Aorta (tissue), 5 donors: Measurements from ENCODE around the gene DRD5. TPM values are rescaled to one million over a fixed set of nuclear protein-coding genes. Genes with fewer than 3 reads are reported as not detected.

Source experiments
- ATAC-seq: fragments of 200-7000 bp; cut with Tn5 transposase; one replicate; pipeline ENCODE4 v1.9.1; 2022; ENCODE audit warnings: moderate library complexity; ENCODE audit not compliant: low FRiP score
- DNase-seq, 2 donors: peaks; one replicate each; pipeline ENCODE4 v3.0.0-alpha.2; 2020
- H3K27ac ChIP-seq, 2 donors: one replicate each; pipeline ENCODE4 v1.5.1; 2013; ENCODE audit warnings: low read length in 2 of 2, mild to moderate bottlenecking in 2 of 2, moderate library complexity in 2 of 2, control low read depth in 1 of 2, inconsistent platforms in 1 of 2, low read depth in 1 of 2
- H3K27me3 ChIP-seq, 2 donors: one replicate each; pipeline ENCODE4 v1.6.1; 2013; ENCODE audit warnings: control low read depth in 1 of 2, low read length in 1 of 2, mild to moderate bottlenecking in 1 of 2, moderate library complexity in 1 of 2; ENCODE audit not compliant: insufficient read depth in 2 of 2, control insufficient read depth in 1 of 2
- H3K36me3 ChIP-seq, 2 donors: one replicate each; pipeline ENCODE4 v1.6.1; 2013; ENCODE audit warnings: control low read depth in 1 of 2, low read length in 1 of 2, mild to moderate bottlenecking in 1 of 2; ENCODE audit not compliant: insufficient read depth in 2 of 2, control insufficient read depth in 1 of 2
- H3K4me1 ChIP-seq, 2 donors: one replicate each; pipeline ENCODE4 v1.6.1; 2013; ENCODE audit warnings: low read length in 2 of 2, control low read depth in 1 of 2, mild to moderate bottlenecking in 1 of 2, moderate library complexity in 1 of 2; ENCODE audit not compliant: insufficient read depth in 2 of 2, control insufficient read depth in 1 of 2
- H3K4me3 ChIP-seq, 2 donors: one replicate each; pipeline ENCODE4 v1.5.1; 2013; ENCODE audit warnings: low read length in 2 of 2, control low read depth in 1 of 2, mild to moderate bottlenecking in 1 of 2
- H3K9me3 ChIP-seq: one replicate; pipeline ENCODE4 v1.6.1; 2013; ENCODE audit warnings: mild to moderate bottlenecking, low read length; ENCODE audit not compliant: control insufficient read depth
- WGBS, 2 donors: extraction: QIAGEN DNeasy Blood & Tissue Kit; methylation state at CpG; one replicate each; pipeline ENCODE4 v1.1.7; 2013; 5-methylcytosine and 5-hydroxymethylcytosine counted together
- intact Hi-C, 2 donors: fragments of 100-400 bp; cut with DNase I; formaldehyde crosslinking; loops; one replicate each; pipeline versions ENCODE4 v1.14.2 to v1.15.0; 2022
- polyA plus RNA-seq, 2 donors: library from polyadenylated mRNA; stranded (reverse); fragments of 200-250 nt; gene quantifications; one replicate each; pipeline ENCODE4 v1.2.3, GENCODE V29; 2013
- total RNA-seq, 2 donors: library from RNA; stranded (reverse); fragmentation: NEBNext Ultra II Directional; extraction: Animal tissue kit (Norgen Biotek cat#: 25700); gene quantifications; one replicate each; pipeline ENCODE4 v1.2.1, GENCODE V29; 2021
- donor health status: healthy with polysubstance abuse.
- donor health status: Bipolar disorder and iron deficiency.
- donor health status: DM: no; HTN: no; CAD: no.
- donor health status: DM: no; HTN: no; CAD: no.
- donor health status: DM: yes; HTN: yes; CAD: no.

Gene DRD5
- total and polyA plus RNA-seq, 4 donors = not detected

- Histone ChIP-seq H3K9me3 (no peaks in the 10 kb centered on the region), H3K27me3 (peaks cover 0 to 2% of the 10 kb centered on the region in 2 donors), H3K4me1 (no peaks in the 10 kb centered on the region), H3K36me3 (no peaks in the 10 kb centered on the region), H3K4me3 (no peak overlapping the region), H3K27ac (no peak overlapping the region)
- intact Hi-C loops = no loop called here
- WGBS, 2 donors = 71 to 77% methylated on average over 4 of the region's 4 CpGs
- ATAC-seq (no peak), DNase-seq (no peak)
Observed at GRCh38 chr4:9800848-9801247, 19.4 kb downstream of the DRD5 start.

GRCh38 chr4:9804918-9805317, 23.5 kb downstream of the DRD5 start:
- DNase-seq (no peak), ATAC-seq (no peak)
- 86 to 87% methylated on average over 5 of the region's 5 CpGs for WGBS, 2 donors
- no peaks in the 10 kb centered on the region for H3K9me3 ChIP-seq
- no peaks in the 10 kb centered on the region for H3K36me3 ChIP-seq
- no peak overlapping the region for H3K27ac ChIP-seq
- H3K4me1 ChIP-seq = no peaks in the 10 kb centered on the region
- H3K4me3 ChIP-seq = no peak overlapping the region
- no peaks in the 10 kb centered on the region for H3K27me3 ChIP-seq
- intact Hi-C loops = no loop called here

DNA sequence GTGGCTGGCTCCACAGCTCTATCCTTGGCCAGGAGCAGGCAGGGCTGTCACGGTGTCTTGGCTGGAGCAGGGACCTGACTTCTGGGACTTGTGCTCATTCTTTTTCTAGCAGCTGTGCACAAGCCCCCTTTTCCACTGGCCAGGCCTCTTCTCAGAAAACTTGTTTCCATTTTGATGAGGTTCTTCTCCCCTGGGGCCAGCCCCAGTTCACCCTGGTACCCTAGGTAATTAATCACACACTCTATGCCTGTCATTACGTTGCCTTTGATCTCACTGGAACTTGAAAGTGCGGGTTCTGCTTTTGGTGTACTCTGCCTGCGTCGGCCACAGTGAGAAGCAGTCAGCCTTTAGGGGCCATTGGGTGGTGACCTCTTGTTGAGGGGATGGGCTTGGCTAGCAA, 26.6 kb downstream of the DRD5 start:
- WGBS, 2 donors = 37 to 53% methylated on average over 5 of the region's 5 CpGs
- no peak overlapping the region for H3K27ac ChIP-seq
- H3K36me3 ChIP-seq = no peaks in the 10 kb centered on the region
- intact Hi-C loops = no loop called here
- H3K9me3 ChIP-seq = no peaks in the 10 kb centered on the region
- ATAC-seq = no peak
- no peaks in the 10 kb centered on the region for H3K4me1 ChIP-seq
- no peak for DNase-seq
- no peaks in the 10 kb centered on the region for H3K27me3 ChIP-seq
- no peak overlapping the region for H3K4me3 ChIP-seq

GRCh38 chr4:9811806-9812205, 30.4 kb downstream of the DRD5 start:
- no peaks in the 10 kb centered on the region for H3K9me3 ChIP-seq
- WGBS, 2 donors = 79 to 80% methylated on average over 3 of the region's 3 CpGs
- no peak overlapping the region for H3K27ac ChIP-seq
- ATAC-seq (no peak), DNase-seq (no peak)
- no peaks in the 10 kb centered on the region for H3K4me1 ChIP-seq
- intact Hi-C loops = no loop called here
- H3K36me3 ChIP-seq = no peaks in the 10 kb centered on the region
- H3K27me3 ChIP-seq = no peaks in the 10 kb centered on the region
- no peak overlapping the region for H3K4me3 ChIP-seq

- ATAC-seq (no peak), DNase-seq (no peak)
- intact Hi-C loops = no loop called here
- 22 to 23% methylated on average over 4 of the region's 4 CpGs for WGBS, 2 donors
- H3K27me3 ChIP-seq = no peaks in the 10 kb centered on the region
- no peak overlapping the region for H3K27ac ChIP-seq
- H3K4me3 ChIP-seq = no peak overlapping the region
- no peaks in the 10 kb centered on the region for H3K36me3 ChIP-seq
- H3K9me3 ChIP-seq = no peaks in the 10 kb centered on the region
- no peaks in the 10 kb centered on the region for H3K4me1 ChIP-seq
Observed at GRCh38 chr4:9812501-9813340, 31.3 kb downstream of the DRD5 start.

DNA sequence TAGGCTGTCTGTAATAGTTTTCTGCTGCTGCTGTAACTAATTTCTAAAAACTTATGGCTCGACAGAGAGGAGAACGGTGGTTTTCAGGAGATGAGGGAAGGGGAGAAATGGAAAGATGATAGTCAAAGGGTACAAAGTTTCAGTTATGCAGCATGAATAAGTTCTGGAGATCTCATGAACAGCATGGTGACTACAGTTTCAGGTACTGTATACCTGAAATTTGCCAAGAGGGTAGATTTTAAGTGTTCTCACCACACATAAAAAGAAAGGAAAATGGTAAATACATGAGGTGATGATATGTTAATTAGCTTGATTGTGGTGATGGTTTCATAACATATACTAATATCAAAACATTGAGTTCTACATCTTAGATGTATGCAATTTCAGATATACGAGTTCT, 34.9 kb downstream of the DRD5 start:
- H3K36me3 ChIP-seq = no peaks in the 10 kb centered on the region
- intact Hi-C loops = no loop called here
- H3K4me3 ChIP-seq = no peak overlapping the region
- H3K27me3 ChIP-seq = no peaks in the 10 kb centered on the region
- no peaks in the 10 kb centered on the region for H3K4me1 ChIP-seq
- H3K27ac ChIP-seq = no peak overlapping the region
- DNase-seq (no peak), ATAC-seq (no peak)
- no peaks in the 10 kb centered on the region for H3K9me3 ChIP-seq
- WGBS, 2 donors = 87 to 88% methylated on average over 3 of the region's 3 CpGs

DNA sequence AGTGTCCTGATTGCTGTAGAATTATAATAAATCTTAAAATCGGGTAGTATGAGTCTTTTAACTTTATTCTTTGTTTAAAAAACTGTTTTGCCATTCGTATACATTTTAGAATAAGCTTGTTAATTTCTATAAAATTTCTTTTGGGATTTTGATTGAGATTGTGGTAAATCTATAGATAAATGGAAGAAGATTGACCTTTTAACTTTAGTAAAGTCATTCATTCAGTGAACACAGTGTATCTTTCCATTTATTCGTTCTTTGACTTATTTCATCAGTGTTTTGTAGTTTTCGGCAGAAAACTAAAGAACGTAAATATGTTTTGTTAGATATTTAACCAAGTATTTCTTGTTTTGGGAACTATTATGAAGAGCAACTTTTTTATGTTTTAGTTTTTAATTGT, 38.9 kb downstream of the DRD5 start:
- Histone ChIP-seq H3K27ac (no peak overlapping the region), H3K36me3 (no peaks in the 10 kb centered on the region), H3K27me3 (no peaks in the 10 kb centered on the region), H3K4me1 (no peaks in the 10 kb centered on the region), H3K4me3 (no peak overlapping the region), H3K9me3 (no peaks in the 10 kb centered on the region)
- intact Hi-C loops = no loop called here
- ATAC-seq (no peak), DNase-seq (no peak)
- WGBS, 2 donors = 71 to 72% methylated on average over 5 of the region's 5 CpGs

- ATAC-seq = no peak
- Histone ChIP-seq H3K4me1 (no peaks in the 10 kb centered on the region), H3K4me3 (no peak overlapping the region), H3K27me3 (no peaks in the 10 kb centered on the region), H3K27ac (no peak overlapping the region), H3K36me3 (no peaks in the 10 kb centered on the region), H3K9me3 (no peaks in the 10 kb centered on the region)
- intact Hi-C loops = no loop called here
- DNase-seq = no peak
- 85 to 86% methylated on average over 3 of the region's 3 CpGs for WGBS, 2 donors
Observed at GRCh38 chr4:9825049-9825448, 43.6 kb downstream of the DRD5 start.

DNA sequence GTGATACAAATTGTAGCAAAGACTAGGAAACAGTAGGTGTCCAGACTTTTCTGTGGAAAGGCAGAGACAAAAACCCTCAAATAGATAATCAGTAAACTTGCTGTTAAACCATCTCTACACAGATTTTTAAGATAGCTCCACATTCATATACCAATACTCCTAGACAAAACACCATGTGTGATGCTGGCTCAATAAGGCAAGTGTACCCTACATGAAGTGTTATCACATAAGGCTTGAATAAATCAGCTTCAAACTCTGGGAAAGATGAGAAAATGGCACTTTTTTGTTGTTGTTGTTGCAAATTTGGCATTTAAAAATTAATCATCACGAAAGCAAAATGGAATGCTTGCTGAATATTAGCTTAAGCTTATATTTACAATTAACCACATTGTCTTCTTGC, 45.1 kb downstream of the DRD5 start:
- H3K27ac ChIP-seq = no peak overlapping the region
- no peak overlapping the region for H3K4me3 ChIP-seq
- WGBS, 2 donors = 76 to 78% methylated on average over 1 of the region's 1 CpG
- H3K4me1 ChIP-seq = no peaks in the 10 kb centered on the region
- intact Hi-C loops = no loop called here
- no peaks in the 10 kb centered on the region for H3K9me3 ChIP-seq
- ATAC-seq = no peak
- no peaks in the 10 kb centered on the region for H3K36me3 ChIP-seq
- H3K27me3 ChIP-seq = no peaks in the 10 kb centered on the region
- DNase-seq = no peak
